ENCODE measurements around the gene PLXNA4.

PLXNA4 gene

DNA sequence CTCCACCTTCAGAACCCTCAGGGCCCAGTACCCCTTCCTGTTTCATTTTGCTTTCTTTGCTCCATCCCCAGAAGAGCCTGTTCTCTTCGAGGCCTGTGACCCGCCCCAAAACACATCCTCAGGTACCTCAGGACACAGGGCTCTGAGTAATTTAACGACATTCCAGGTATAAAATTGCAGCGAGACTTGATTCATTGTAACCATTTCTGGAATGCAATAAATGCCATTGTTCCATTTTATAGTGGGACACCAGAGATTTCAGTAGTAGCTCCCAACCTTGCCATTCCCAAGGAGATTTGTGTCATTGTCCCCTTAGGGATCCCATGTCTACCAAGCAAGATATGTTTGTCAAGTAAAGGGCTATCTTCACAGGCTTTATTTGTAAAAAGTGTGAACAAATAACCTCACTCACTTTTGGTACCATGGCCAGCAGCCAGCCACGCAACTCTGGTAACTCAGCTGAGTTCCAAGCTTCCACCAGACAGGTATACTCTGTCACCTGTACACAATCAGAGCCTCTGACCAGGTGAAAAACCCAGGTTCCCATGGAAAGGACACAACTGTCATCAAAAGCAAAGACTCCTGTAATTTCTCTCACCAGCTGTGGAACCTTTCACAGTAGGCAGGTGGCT, 441.3 kb downstream of the PLXNA4 start:
- FAIRE-seq (no peak), DNase-seq (ENCODE audit: insufficient read length, low spot score) (no peak)
- no peak for TF ChIP-seq PAX5 (IDR thresholded peaks at IDR 0.05; ENCODE audit: insufficient read depth, low read length, severe bottlenecking)
- TF ChIP-seq TAF1 (IDR thresholded peaks at IDR 0.05; ENCODE audit: low read depth, low read length): no peak
- no peak for TF ChIP-seq POLR2AphosphoS5 (IDR thresholded peaks at IDR 0.05; ENCODE audit: low read depth, low read length)
- no peak for TF ChIP-seq POU2F2 (IDR thresholded peaks at IDR 0.05; ENCODE audit: low read depth, low read length)
- TF ChIP-seq POLR2A (IDR thresholded peaks at IDR 0.05; ENCODE audit: low read depth, low read length): no peak

DNA sequence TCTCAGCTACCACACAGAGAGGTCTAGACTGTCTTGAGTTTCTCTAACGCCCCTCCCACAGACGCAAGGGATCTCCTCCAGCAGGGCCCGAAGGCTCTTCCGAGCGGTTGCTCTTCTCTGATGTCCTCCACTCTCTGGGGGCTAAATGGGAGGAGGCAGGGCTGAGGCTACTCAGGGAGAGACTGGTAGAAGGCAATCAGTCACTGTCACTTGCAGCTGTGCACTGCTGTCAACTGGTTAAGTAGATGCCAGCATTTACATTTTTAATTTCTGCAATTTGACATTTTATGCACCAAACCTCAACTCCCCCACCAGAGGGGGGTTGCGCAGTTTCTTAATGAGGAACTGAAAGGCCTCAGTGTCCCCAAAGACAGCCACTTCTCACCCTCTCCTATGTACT, 442.8 kb downstream of the PLXNA4 start:
- DNase-seq (ENCODE audit: insufficient read length, low spot score) (no peak), FAIRE-seq (no peak)
- no peak for TF ChIP-seq POLR2A (IDR thresholded peaks at IDR 0.05; ENCODE audit: low read depth, low read length)
- TF ChIP-seq TAF1 (IDR thresholded peaks at IDR 0.05; ENCODE audit: low read depth, low read length): no peak
- TF ChIP-seq POU2F2 (IDR thresholded peaks at IDR 0.05; ENCODE audit: low read depth, low read length): no peak
- no peak for TF ChIP-seq PAX5 (IDR thresholded peaks at IDR 0.05; ENCODE audit: insufficient read depth, low read length, severe bottlenecking)
- no peak for TF ChIP-seq SPI1 (IDR thresholded peaks at IDR 0.05; ENCODE audit: low read depth, low read length)
- no peak for TF ChIP-seq POLR2AphosphoS5 (IDR thresholded peaks at IDR 0.05; ENCODE audit: low read depth, low read length)

DNA sequence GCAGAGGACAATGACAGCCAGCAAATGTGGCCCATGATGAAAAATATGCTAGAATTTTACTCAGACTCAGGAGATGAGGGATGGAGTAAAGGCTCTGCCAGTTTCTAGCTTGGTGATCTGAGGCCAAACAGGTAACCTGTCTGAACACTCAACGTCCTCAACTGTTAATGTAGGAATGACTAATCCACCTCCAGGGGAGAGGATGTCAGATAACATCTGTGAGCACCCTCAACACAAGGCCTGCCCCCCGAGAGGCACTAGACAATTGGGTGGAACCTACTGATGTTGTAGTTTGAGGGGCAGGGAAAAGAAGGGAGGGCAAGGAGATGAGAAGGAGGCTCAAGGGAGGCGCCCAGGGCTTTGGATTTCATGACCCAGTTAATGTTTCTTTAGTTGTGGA, 445.1 kb downstream of the PLXNA4 start:
- no peak for FAIRE-seq
- no peak for DNase-seq (ENCODE audit: insufficient read length, low spot score)
- TF ChIP-seq POLR2AphosphoS5 (IDR thresholded peaks at IDR 0.05; ENCODE audit: low read depth, low read length) (no peak), TAF1 (IDR thresholded peaks at IDR 0.05; ENCODE audit: low read depth, low read length) (no peak), POLR2A (IDR thresholded peaks at IDR 0.05; ENCODE audit: low read depth, low read length) (no peak), POU2F2 (IDR thresholded peaks at IDR 0.05; ENCODE audit: low read depth, low read length) (no peak), PAX5 (IDR thresholded peaks at IDR 0.05; ENCODE audit: insufficient read depth, low read length, severe bottlenecking) (no peak), SPI1 (IDR thresholded peaks at IDR 0.05; ENCODE audit: low read depth, low read length) (no peak)

DNA sequence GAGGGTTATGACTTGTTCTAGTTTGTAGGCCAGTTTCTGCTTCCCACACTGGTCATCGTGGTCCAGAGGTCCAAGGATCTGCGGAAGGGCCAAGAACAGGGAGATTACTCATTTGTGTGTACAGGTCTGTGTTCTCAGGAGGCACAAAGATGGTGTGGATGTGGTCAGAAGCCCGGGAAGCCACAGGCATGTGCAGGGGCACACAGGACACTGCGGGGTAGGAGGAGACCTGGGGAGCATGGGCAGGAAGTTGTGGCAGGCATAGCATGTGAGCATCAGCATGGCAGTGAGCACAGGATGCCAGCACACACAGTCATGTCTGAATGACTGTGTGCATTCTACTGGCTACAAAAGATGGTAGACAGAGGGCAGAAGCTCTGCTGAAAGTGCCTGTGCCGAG, 445.8 kb downstream of the PLXNA4 start:
- FAIRE-seq: no peak
- DNase-seq (ENCODE audit: insufficient read length, low spot score): no peak
- TF ChIP-seq SPI1 (IDR thresholded peaks at IDR 0.05; ENCODE audit: low read depth, low read length) (no peak), PAX5 (IDR thresholded peaks at IDR 0.05; ENCODE audit: insufficient read depth, low read length, severe bottlenecking) (no peak), POLR2A (IDR thresholded peaks at IDR 0.05; ENCODE audit: low read depth, low read length) (no peak), TAF1 (IDR thresholded peaks at IDR 0.05; ENCODE audit: low read depth, low read length) (no peak), POLR2AphosphoS5 (IDR thresholded peaks at IDR 0.05; ENCODE audit: low read depth, low read length) (no peak), POU2F2 (IDR thresholded peaks at IDR 0.05; ENCODE audit: low read depth, low read length) (no peak)

DNA sequence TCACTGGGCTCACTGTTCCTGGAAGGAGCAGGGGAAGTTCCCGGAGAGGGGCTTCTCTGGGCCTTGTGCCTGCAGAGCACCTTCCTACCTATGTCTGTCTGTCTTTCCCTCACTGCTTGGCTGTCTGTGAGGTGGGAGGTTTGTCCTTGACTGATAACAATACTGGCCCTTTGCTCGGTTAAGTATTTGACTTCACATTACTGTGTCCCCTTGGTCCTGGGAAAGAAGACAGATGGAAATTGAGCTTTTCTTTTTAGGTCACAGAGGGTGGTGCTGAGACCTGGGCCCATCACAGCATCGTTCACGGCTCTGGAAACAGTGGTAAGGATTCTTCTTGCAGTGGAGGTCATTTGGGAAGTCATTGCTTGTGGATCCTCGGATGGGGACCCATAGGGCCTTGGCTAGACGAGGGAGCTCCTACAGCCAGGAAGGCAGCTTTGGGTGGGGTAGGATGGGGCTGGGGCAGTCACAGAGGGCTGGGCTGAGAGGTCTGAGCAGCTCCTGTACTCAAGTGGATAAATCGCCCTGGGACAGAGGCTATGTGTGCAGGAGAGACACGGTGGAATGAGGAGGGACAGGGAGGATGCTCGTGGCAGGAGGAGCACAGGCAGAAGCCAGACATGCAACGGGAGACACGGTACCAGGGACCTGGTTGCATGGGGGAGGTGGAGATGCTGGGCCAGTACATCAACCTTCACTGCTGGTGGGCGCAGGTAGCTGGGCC, 450.2 kb downstream of the PLXNA4 start:
- TF ChIP-seq POU2F2 (IDR thresholded peaks at IDR 0.05; ENCODE audit: low read depth, low read length): no peak
- no peak for FAIRE-seq

DNA sequence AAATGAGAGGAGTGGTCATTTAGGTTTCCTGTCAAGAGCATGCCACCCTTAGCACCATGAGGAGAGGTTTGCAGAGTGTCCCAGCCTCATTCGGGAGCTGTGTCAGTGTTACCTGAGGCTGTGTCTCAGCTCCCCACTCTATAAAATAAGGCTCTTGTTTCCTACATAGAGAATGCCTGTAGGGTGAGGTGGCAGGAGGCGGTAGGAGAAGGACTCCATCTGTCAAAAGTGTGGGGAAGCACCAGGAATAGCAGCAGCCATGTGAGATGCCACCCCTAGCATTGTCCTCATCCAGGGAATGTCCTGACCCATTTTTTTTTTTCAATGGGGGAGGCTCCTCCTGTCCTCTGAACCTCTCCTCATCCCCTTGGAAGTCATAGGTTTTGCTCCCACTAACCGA, 451.2 kb downstream of the PLXNA4 start:
- DNase-seq (ENCODE audit: insufficient read length, low spot score) (no peak), FAIRE-seq (no peak)
- TF ChIP-seq POLR2AphosphoS5 (IDR thresholded peaks at IDR 0.05; ENCODE audit: low read depth, low read length) (no peak), PAX5 (IDR thresholded peaks at IDR 0.05; ENCODE audit: insufficient read depth, low read length, severe bottlenecking) (no peak), POU2F2 (IDR thresholded peaks at IDR 0.05; ENCODE audit: low read depth, low read length) (no peak), TAF1 (IDR thresholded peaks at IDR 0.05; ENCODE audit: low read depth, low read length) (no peak), POLR2A (IDR thresholded peaks at IDR 0.05; ENCODE audit: low read depth, low read length) (no peak), SPI1 (IDR thresholded peaks at IDR 0.05; ENCODE audit: low read depth, low read length) (no peak)

More for the DNA sequence above, 450.2 kb downstream of the PLXNA4 start:
- no peak for DNase-seq (ENCODE audit: insufficient read length, low spot score)

DNA sequence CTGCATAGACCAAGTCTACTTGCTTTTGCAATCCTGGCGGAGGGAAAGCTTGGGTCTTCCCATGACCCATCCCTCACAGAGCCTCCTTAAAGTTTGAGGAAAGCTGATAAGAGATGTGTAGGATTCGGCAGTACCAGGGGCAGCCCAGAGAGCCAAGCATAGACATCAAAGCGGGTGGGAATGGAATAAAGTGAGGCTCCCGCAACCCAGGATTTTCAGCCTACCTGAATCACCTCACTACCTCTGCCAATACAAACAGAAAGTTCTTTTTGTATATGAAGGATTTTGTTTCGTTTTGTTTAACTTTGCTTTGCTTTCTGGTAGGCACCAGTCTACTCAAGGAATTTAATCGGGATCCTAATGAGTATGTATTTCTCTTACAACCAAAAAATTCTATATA, 451.7 kb downstream of the PLXNA4 start:
- FAIRE-seq: no peak
- DNase-seq (ENCODE audit: insufficient read length, low spot score): no peak
- TF ChIP-seq SPI1 (IDR thresholded peaks at IDR 0.05; ENCODE audit: low read depth, low read length) (no peak), PAX5 (IDR thresholded peaks at IDR 0.05; ENCODE audit: insufficient read depth, low read length, severe bottlenecking) (no peak), POU2F2 (IDR thresholded peaks at IDR 0.05; ENCODE audit: low read depth, low read length) (no peak), POLR2AphosphoS5 (IDR thresholded peaks at IDR 0.05; ENCODE audit: low read depth, low read length) (no peak), TAF1 (IDR thresholded peaks at IDR 0.05; ENCODE audit: low read depth, low read length) (no peak), POLR2A (IDR thresholded peaks at IDR 0.05; ENCODE audit: low read depth, low read length) (no peak)

DNA sequence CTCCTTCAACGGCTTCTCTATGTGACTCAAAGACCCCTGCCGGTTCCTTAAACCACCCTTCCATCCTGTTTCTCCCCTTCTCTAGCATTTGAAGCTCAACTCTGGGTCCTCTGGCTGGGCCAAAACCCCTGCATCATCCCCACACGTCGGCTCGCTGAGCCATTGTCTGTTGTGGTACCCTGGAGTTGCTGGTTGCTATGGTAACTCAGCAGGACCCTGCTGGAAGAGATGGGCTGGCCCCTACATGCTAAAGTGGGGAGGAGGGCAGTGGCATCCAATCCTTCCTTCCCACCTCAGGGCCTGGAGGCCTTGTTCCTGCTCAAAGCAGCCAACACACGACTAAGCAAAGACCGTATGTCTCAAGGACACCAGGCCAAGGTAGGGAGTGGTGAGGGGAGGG, 452.5 kb downstream of the PLXNA4 start:
- FAIRE-seq: no peak
- no peak for TF ChIP-seq PAX5 (IDR thresholded peaks at IDR 0.05; ENCODE audit: insufficient read depth, low read length, severe bottlenecking)
- TF ChIP-seq POLR2A (IDR thresholded peaks at IDR 0.05; ENCODE audit: low read depth, low read length): no peak
- TF ChIP-seq TAF1 (IDR thresholded peaks at IDR 0.05; ENCODE audit: low read depth, low read length): no peak
- TF ChIP-seq POLR2AphosphoS5 (IDR thresholded peaks at IDR 0.05; ENCODE audit: low read depth, low read length): no peak
- no peak for TF ChIP-seq SPI1 (IDR thresholded peaks at IDR 0.05; ENCODE audit: low read depth, low read length)
- TF ChIP-seq POU2F2 (IDR thresholded peaks at IDR 0.05; ENCODE audit: low read depth, low read length): no peak
- DNase-seq (ENCODE audit: insufficient read length, low spot score): no peak

DNA sequence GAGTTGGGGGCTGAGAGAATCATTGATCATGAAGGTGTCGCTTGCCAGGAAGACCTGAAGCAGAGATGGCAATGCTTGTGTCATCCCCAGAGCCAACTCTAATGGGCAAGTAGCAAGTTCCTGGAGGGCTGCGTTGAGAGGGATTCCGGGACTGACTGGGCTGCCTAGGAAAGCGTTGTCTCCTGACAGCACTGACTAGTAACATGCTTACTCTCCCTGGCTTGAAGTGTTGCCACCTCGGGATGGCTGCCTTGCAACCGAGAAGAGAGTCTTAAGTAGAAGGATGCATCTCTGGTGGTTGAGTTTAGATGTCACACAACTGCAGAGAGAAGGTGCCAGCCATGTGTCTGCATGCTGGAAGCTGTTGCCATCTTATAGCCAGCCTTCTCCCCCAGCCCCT, 453.4 kb downstream of the PLXNA4 start:
- no peak for DNase-seq (ENCODE audit: insufficient read length, low spot score)
- no peak for FAIRE-seq
- TF ChIP-seq PAX5 (IDR thresholded peaks at IDR 0.05; ENCODE audit: insufficient read depth, low read length, severe bottlenecking) (no peak), POU2F2 (IDR thresholded peaks at IDR 0.05; ENCODE audit: low read depth, low read length) (no peak), POLR2AphosphoS5 (IDR thresholded peaks at IDR 0.05; ENCODE audit: low read depth, low read length) (no peak), TAF1 (IDR thresholded peaks at IDR 0.05; ENCODE audit: low read depth, low read length) (no peak), SPI1 (IDR thresholded peaks at IDR 0.05; ENCODE audit: low read depth, low read length) (no peak), POLR2A (IDR thresholded peaks at IDR 0.05; ENCODE audit: low read depth, low read length) (no peak)

DNA sequence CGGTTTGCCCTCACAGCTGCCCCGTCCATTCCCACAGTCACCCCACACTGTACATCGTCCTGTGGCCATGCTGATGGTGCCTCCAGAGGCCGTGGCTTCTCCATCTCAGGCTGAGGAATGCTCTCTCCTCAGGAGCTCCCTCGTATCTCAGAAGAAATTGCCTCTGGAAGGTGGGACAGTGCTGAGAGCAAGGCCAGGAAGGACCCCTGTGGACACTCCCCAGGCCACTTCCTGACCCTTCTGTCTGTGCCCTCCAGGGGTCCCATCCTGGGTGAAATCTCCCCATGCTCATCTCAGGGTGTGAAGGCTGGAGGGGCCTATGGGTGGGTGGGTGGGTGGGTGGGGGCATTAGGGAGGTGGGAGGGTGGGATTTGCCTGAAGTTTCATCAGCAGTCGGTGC, 454.3 kb downstream of the PLXNA4 start:
- DNase-seq (ENCODE audit: insufficient read length, low spot score): no peak
- FAIRE-seq: no peak
- TF ChIP-seq POLR2AphosphoS5 (IDR thresholded peaks at IDR 0.05; ENCODE audit: low read depth, low read length) (no peak), SPI1 (IDR thresholded peaks at IDR 0.05; ENCODE audit: low read depth, low read length) (no peak), POU2F2 (IDR thresholded peaks at IDR 0.05; ENCODE audit: low read depth, low read length) (no peak), PAX5 (IDR thresholded peaks at IDR 0.05; ENCODE audit: insufficient read depth, low read length, severe bottlenecking) (no peak), POLR2A (IDR thresholded peaks at IDR 0.05; ENCODE audit: low read depth, low read length) (no peak), TAF1 (IDR thresholded peaks at IDR 0.05; ENCODE audit: low read depth, low read length) (no peak)
